ENCODE results near the gene UGT2A1.

UGT2A1 gene

DNA sequence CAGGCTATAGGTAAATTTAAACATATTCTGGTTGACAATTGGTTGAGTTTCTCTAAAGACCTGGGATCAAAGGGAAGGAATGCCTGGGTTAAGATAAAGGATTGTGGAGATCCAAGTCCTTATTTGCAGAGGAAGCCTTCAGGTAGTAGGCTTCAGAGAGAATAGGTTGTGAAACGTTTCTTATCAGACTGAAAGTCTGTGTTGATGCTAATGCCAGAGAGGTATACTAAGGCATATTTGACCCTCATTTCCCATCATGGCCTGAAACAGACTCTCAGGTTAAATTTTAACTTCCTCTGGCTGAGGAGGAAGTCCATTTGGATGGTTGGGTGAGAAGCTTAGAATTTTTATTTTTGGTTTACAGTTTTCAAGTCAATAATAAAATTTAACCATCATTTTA, 61.7 kb downstream of the UGT2A1 start:
- in situ Hi-C loops (cut with MboI; ENCODE audit: low sequenced_read_pairs), result no loop called here

DNA sequence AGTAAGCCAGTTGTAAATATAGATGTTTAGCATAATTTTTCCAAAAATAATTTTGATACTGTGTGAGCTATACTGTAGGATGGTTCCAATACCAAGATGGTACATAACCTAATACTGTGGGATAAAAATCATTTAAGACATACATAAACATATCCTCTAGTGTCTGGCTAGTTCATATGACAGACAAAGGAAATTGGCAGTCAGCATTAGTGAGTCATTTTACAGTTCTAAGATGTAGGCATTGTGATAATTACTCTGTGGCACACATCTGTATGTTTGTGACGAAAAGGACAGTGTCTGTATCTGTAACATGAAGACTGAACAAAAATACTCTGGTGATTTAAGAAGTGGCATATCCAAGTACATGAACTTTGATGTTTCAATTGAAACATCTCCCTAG, 63.2 kb downstream of the UGT2A1 start:
- in situ Hi-C loops (cut with MboI; ENCODE audit: low sequenced_read_pairs), result no loop called here

DNA sequence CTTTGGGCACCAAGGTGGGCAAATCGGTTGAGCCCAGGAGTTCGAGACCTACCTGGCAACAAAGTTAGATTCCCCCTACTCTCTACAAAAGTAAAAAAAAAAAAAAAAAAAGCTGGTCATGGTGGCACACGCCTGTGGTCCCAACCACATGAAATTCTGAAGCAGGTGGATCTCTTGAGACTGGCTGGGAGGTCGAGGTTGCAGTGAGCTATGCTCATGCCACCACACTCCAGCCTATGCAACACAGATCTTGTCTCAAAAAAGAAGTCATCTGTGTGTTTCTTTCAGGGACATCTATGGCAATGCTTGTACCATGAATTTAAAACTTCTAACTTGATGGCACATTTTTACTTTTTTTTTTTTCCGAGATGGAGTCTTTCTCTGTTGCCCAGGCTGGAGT, 68.9 kb downstream of the UGT2A1 start:
- in situ Hi-C loops (cut with MboI; ENCODE audit: low sequenced_read_pairs), result no loop called here

DNA sequence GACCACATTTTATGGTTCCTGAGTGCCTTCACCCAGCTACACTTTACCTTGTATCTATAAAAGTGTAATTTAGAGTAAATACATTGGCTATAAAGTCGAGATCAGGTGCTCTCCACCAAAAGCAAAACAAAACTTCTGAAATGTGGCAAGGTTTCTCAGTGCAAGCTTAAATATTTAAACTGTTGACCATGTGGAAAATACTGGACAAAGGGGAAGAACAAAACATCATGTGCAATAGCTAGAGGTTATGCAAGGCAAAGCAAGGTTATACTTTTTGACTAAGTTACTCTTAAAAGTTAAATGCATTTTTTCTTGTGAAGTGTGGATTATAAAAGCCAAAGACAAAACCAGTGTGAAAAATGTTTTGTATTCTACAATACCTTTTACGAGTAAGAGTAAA, 69.5 kb downstream of the UGT2A1 start:
- in situ Hi-C loops (cut with MboI; ENCODE audit: low sequenced_read_pairs), result no loop called here

DNA sequence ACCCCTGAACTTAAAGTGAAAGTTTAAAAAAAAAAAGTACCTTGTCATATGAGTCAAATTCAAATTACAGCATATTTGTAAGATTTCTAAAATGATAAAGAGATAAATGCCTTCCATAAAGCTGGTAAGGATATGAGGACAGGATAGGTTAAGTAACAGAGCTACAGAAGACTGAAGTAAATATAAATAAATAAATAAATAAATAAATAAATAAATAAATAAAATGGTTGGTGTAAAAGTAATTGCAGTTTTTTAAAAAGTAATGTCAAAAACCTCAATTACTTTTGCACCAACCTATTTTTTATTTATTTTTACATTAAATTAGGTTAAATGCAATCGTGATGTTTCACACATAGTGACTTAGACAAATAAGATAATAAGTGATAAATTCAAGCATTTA, 75.8 kb downstream of the UGT2A1 start:
- in situ Hi-C loops (cut with MboI; ENCODE audit: low sequenced_read_pairs), result no loop called here

DNA sequence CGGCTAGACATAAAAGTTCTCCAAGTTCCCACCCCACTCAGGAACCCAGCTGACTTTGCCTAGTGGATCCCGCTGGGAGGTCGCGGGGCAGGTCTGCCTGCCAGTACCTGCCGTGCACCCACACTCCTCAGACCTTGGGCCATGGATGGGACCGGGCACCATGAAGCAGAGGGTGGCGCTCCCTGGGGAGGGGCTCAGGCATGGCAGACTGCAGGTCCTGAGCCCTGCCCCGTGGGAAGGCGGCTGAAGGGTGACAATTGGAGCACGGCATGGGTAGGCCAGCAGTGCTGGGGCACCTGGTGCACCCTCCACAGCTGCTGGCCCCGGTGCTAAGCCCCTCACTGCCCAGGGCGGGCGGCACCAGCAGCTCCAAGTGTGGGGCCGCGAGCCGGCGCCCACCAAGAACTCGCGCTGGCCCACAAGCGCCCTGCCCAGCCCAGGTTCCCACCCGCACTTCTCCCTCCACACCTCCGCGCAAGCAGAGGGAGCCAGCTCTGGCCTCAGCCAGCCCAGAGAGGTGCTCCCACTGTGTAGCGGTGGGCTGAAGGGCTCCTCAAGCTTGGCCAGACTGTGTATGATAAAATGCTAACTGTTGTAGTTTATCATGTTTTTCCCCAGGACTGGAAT, 76.7 kb downstream of the UGT2A1 start:
- in situ Hi-C loops (cut with MboI; ENCODE audit: low sequenced_read_pairs), result no loop called here

DNA sequence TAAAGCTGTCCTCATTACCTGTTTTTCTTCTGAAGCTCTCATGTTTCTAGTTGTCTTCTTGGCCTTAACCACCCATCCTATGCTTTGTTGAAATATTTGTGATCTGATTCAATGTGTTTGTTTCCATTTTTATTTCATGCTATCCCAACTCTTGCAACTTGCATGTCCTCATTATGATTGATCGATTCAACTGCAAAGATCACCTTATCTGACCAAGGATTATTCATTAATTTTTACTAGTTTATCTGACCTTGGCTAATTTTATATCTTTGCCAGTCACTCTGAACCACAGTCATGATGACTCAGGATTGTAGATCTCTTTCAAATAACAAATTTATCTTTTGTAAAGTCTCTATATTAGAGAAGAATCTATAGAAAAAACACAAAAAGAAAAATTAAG, 84.3 kb downstream of the UGT2A1 start:
- in situ Hi-C loops (cut with MboI; ENCODE audit: low sequenced_read_pairs), result no loop called here

DNA sequence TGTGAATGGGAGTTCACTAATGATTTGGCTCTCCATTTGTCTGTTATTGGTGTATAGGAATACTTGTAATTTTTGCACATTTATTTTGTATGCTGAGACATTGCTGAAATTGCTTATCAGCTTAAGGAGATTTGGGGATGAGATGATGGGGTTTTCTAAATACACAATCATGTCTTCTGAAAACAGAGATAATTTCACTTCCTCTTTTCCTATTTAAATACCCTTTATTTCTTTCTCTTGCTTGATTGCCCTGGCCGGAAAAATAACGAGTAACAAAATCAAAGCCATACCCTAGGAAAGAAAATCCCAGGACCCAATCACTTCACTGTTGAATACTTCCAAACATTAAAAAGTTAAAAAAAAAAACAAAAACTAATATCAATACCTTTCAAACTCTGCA, 89.6 kb downstream of the UGT2A1 start:
- in situ Hi-C loops (cut with MboI; ENCODE audit: low sequenced_read_pairs), result no loop called here

DNA sequence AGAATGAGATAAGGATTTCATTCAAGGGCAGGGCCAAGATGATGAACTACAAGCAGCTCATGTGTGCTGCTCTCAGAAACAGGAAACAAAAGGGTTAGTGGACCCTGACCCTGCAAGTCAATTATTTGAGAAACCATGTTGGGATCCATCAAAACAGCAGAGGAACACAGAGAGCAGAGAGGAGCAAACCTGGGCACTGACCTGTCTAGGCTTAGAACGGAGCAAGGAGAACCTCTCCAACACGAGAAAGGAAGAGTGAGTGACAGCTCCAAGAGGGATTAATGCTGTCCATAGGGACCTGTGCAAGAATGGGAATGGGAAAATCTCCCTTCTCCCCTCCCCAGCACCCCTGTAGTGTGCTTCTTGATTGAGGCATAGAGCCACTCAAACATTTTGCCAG, 103.4 kb downstream of the UGT2A1 start:
- in situ Hi-C loops (cut with MboI; ENCODE audit: low sequenced_read_pairs), result no loop called here

DNA sequence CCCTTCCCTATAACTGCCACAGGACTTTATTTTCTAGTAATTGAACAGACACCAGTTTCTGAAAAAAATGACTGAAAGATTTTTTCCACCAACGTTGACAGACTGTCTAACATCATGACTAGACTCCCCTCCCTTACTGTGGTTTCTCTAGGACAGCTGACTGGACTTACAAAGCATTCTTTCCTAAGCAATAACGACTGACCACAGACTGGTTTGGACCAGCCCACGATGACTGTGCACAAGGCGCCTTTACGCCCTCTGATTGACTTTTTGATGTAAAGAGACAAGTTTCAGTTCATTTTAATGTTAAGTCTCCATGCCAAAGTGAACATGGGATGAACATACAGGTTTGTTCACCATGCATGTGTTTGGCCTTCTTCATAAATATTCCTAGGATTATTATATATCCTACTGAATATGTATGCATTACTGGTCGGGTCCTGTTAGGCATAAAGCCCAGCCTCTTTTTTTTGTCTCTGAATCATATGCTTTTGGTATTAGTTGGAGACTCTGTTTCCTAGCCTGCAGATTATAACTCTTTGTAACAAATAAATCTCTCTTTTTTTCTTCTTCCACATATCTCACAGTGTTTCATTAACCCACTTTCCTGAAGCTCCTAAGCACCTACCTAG, 106.8 kb downstream of the UGT2A1 start:
- in situ Hi-C loops (cut with MboI; ENCODE audit: low sequenced_read_pairs), result no loop called here
